Measurements from ENCODE around the gene LSAMP. TPM values are rescaled to one million over a fixed set of nuclear protein-coding genes. Genes with fewer than 3 reads are reported as not detected.

The LSAMP gene
- polyA plus RNA-seq, 2 of the 4 experiments (the other 2 are of a cell fraction): 0.12 to 0.53 TPM

DNA sequence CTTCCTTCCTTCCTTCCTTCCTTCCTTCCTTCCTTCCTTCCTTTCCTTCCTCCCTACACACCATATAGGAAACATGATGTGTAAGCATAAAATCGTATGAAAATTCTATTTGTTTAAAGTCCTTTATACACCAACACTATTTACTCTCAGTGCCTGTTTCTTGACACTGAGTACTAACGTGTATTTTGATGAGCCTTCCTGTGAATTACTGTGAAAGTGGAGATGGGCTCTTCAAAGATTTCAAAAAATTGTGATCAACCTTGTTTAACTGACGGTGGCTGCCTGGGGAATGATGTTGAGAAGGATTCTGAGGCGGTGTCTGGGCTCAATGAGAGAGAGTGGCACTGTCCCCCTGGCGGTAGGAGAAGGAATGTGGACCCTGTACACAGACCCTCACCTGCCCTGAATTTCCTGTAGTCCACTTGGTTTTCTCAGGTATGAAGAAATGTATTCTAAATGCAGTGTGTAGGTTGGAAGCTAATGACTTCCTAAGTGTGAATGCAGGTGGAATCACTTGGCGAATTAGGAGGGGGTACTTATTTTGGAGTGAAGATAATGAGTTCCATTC, 584.0 kb downstream of the LSAMP start:
- ChIA-PET POLR2A (no interaction called here), CTCF (no interaction called here)
- FAIRE-seq (no peak), ATAC-seq (no peak), DNase-seq (ENCODE audit: low read depth in 1 of 2, low spot score in 1 of 2) (no peak)
- Histone ChIP-seq H3K4me1 (no peaks in the 10 kb centered on the region), H3K4me3 (no peak overlapping the region), H3K9me3 (no peaks in the 10 kb centered on the region), H3K27ac (no peak overlapping the region), H3K4me2 (no peak overlapping the region)
- TF ChIP-seq RARB (CRISPR knock-in tag; IDR thresholded peaks at IDR 0.05): no peak
- peak; percentile 9 for TF ChIP-seq MAFK (IDR thresholded peaks at IDR 0.05; ENCODE audit: partially characterized antibody)
- no peak for TF ChIP-seq PBX3 (IDR thresholded peaks at IDR 0.05)
- 40% methylated on average over 6 of the region's 6 CpGs for WGBS (ENCODE audit: missing lambda C conversion rate)

- Histone ChIP-seq H3K4me3 (no peak overlapping the region), H3K27ac (no peak overlapping the region), H3K9me3 (no peaks in the 10 kb centered on the region), H3K4me2 (no peak overlapping the region), H3K4me1 (no peaks in the 10 kb centered on the region)
- DNase-seq (ENCODE audit: low read depth in 1 of 2, low spot score in 1 of 2) (no peak), ATAC-seq (no peak), FAIRE-seq (no peak)
- no peak for TF ChIP-seq HDAC2 (IDR thresholded peaks at IDR 0.05)
- no peak for TF ChIP-seq CHD2 (IDR thresholded peaks at IDR 0.05; ENCODE audit: low read length, partially characterized antibody)
- no peak for TF ChIP-seq NFE2L2 (conservative IDR thresholded peaks at IDR 0.05; ENCODE audit: low read length)
- TF ChIP-seq NPAS2 (CRISPR knock-in tag; IDR thresholded peaks at IDR 0.05; ENCODE audit: borderline replicate concordance): no peak
- no peak for TF ChIP-seq RNF2 (IDR thresholded peaks at IDR 0.05; ENCODE audit: borderline replicate concordance, low read depth)
- TF ChIP-seq MYC (IDR thresholded peaks at IDR 0.05; ENCODE audit: borderline replicate concordance, low read length): no peak
- no peak for TF ChIP-seq SREBF2 (IDR thresholded peaks at IDR 0.05)
- no peak for TF ChIP-seq RCOR1 (IDR thresholded peaks at IDR 0.05; ENCODE audit: low read depth, low read length)
- TF ChIP-seq MAX (IDR thresholded peaks at IDR 0.05): no peak
- no peak for TF ChIP-seq ZSCAN20 (CRISPR knock-in tag; IDR thresholded peaks at IDR 0.05)
- no peak for TF ChIP-seq CEBPB (IDR thresholded peaks at IDR 0.05)
- no peak for TF ChIP-seq JUN (IDR thresholded peaks at IDR 0.05)
- no peak for TF ChIP-seq EHMT2 (IDR thresholded peaks at IDR 0.05; ENCODE audit: low read depth)
- WGBS (ENCODE audit: missing lambda C conversion rate): 61% methylated on average over 2 of the region's 2 CpGs
- ChIA-PET CTCF (no interaction called here), POLR2A (no interaction called here)
These were observed 584.5 kb downstream of the LSAMP start for GRCh38 chr3:115860766-115861165.

GRCh38 chr3:115859002-115859807, 586.1 kb downstream of the LSAMP start:
- 20% methylated on average over 4 of the region's 4 CpGs for WGBS (ENCODE audit: missing lambda C conversion rate)
- Histone ChIP-seq H3K9me3 (no peaks in the 10 kb centered on the region), H3K4me3 (no peak overlapping the region), H3K4me2 (no peak overlapping the region), H3K4me1 (no peaks in the 10 kb centered on the region), H3K27ac (no peak overlapping the region)
- ATAC-seq: no peak
- no peak for DNase-seq (ENCODE audit: low read depth in 1 of 2, low spot score in 1 of 2)
- peak; percentile 69 for TF ChIP-seq REST (IDR thresholded peaks at IDR 0.05)
- TF ChIP-seq BHLHE40 (IDR thresholded peaks at IDR 0.05; ENCODE audit: low read depth, low read length): no peak
- no peak for TF ChIP-seq TFCP2L1 (CRISPR knock-in tag; IDR thresholded peaks at IDR 0.05)
- no peak for TF ChIP-seq JUN (IDR thresholded peaks at IDR 0.05)
- no peak for TF ChIP-seq ATOH8 (CRISPR knock-in tag; IDR thresholded peaks at IDR 0.05; ENCODE audit: low read depth)
- no peak for TF ChIP-seq HES2 (IDR thresholded peaks at IDR 0.05)
- ChIA-PET CTCF (no interaction called here), POLR2A (no interaction called here)
- FAIRE-seq: no peak
